ENCODE results near the gene PACS2.

Gene PACS2

GRCh38 chr14:105412771-105413543 lies 98.4 kb downstream of the PACS2 start:
- DNase-seq, result no peak

GRCh38 chr14:105413544-105413886 lies 99.0 kb downstream of the PACS2 start:
- no peak for DNase-seq

GRCh38 chr14:105414456-105415371 lies 100.2 kb downstream of the PACS2 start:
- DNase-seq, result peak; percentile 58 to 73

GRCh38 chr14:105415481-105416428 lies 101.2 kb downstream of the PACS2 start:
- DNase-seq, result no peak

GRCh38 chr14:105416671-105417070 lies 102.1 kb downstream of the PACS2 start:
- no peak for DNase-seq

GRCh38 chr14:105417690-105418121 lies 103.2 kb downstream of the PACS2 start:
- no peak for DNase-seq

GRCh38 chr14:105418269-105419194 lies 104.0 kb downstream of the PACS2 start:
- DNase-seq, result no peak

GRCh38 chr14:105419195-105420091 lies 104.9 kb downstream of the PACS2 start, which contains the start of gene MTA1:
Gene MTA1, plus strand, starts transcription at chr14:105419827. Its CDS starts 209 bp downstream, at chr14:105420036.
- peak in 1 of 2 donors; percentile 51 for DNase-seq

- no peak for DNase-seq
These were observed 105.8 kb downstream of the PACS2 start for GRCh38 chr14:105420101-105420973.

- DNase-seq, result no peak
These were observed 106.6 kb downstream of the PACS2 start for GRCh38 chr14:105420974-105421674.

GRCh38 chr14:105421723-105422615 lies 107.4 kb downstream of the PACS2 start:
- no peak for DNase-seq

- no peak for DNase-seq
These were observed 108.3 kb downstream of the PACS2 start for GRCh38 chr14:105422695-105423487.

GRCh38 chr14:105423488-105424195 lies 109.1 kb downstream of the PACS2 start:
- no peak for DNase-seq

GRCh38 chr14:105424861-105425260 lies 110.3 kb downstream of the PACS2 start:
- no peak for DNase-seq

GRCh38 chr14:105425823-105426247 lies 111.3 kb downstream of the PACS2 start:
- DNase-seq, result no peak

Data from stimulated activated CD4-positive, alpha-beta T cell treated with anti-CD3 and anti-CD28 coated beads, Interleukin-2, amount 100 ng/mL, for 48 hours (primary cell).